Tibial nerve (tissue), 4 donors: Measurements from ENCODE around the gene BNIPL. TPM values are rescaled to one million over a fixed set of nuclear protein-coding genes. Genes with fewer than 3 reads are reported as not detected.

Source experiments
- DNase-seq, 2 donors: peaks; one replicate each; pipeline ENCODE4 v3.0.0-alpha.2; 2019; ENCODE audit warnings: low spot score in 2 of 2
- H3K27ac ChIP-seq, 4 donors: fragments of 200-600 bp; sonication (generic) in 3 of 4; one replicate each; pipeline ENCODE4 v1.5.1; 2017 to 2019; ENCODE audit warnings: mild to moderate bottlenecking in 1 of 4
- H3K27me3 ChIP-seq, 2 donors: fragments of 200-600 bp; sonication (generic) in 1 of 2; one replicate each; pipeline versions ENCODE4 v1.5.1 to v1.6.0; 2017 to 2019
- H3K36me3 ChIP-seq, 3 donors: fragments of 200-600 bp; sonication (generic); one replicate each; pipeline ENCODE4 v1.5.1; 2018 to 2019
- H3K4me1 ChIP-seq, 4 donors: fragments of 200-600 bp; sonication (generic) in 3 of 4; one replicate each; pipeline ENCODE4 v1.5.1; 2017 to 2019
- H3K4me3 ChIP-seq, 4 donors: fragments of 200-600 bp; sonication (generic) in 3 of 4; one replicate each; pipeline ENCODE4 v1.5.1; 2017 to 2019; ENCODE audit warnings: mild to moderate bottlenecking in 1 of 4, moderate library complexity in 1 of 4
- H3K9me3 ChIP-seq, 4 donors: fragments of 200-600 bp; sonication (generic) in 3 of 4; one replicate each; pipeline ENCODE4 v1.5.1; 2017 to 2019
- CTCF ChIP-seq, 5 experiments: fragments of 200-600 bp in 3 of 5; fragments of 450-650 bp in 2 of 5; sonication (generic) in 3 of 5; IDR thresholded peaks; one replicate each; pipeline ENCODE4 v1.5.1; 2016 to 2019; ENCODE audit warnings: antibody characterized with exemption in 5 of 5, mild to moderate bottlenecking in 3 of 5, moderate library complexity in 2 of 5
- EP300 ChIP-seq, 2 donors: sonication (generic); formaldehyde crosslinking; IDR thresholded peaks; one replicate each; pipeline ENCODE4 v1.6.1; 2017; ENCODE audit warnings: antibody characterized with exemption in 2 of 2, mild to moderate bottlenecking in 1 of 2
- POLR2A ChIP-seq, 2 donors: fragments of 450-650 bp; IDR thresholded peaks; one replicate each; pipeline ENCODE4 v1.6.1; 2017; ENCODE audit warnings: antibody characterized with exemption in 2 of 2, mild to moderate bottlenecking in 2 of 2, moderate library complexity in 2 of 2
- WGBS, 2 donors: methylation state at CpG; one replicate each; pipeline ENCODE4 v1.1.5; 2018; 5-methylcytosine and 5-hydroxymethylcytosine counted together
- small RNA-seq: library from RNA; depleted of rRNA; stranded (forward); fragments of <200 nt; gene quantifications from one replicate; pipeline ENCODE3, GENCODE V24; 2016
- total RNA-seq, 4 donors: library from RNA; depleted of rRNA; stranded (reverse); fragments of >200 nt; gene quantifications; one replicate each; pipeline ENCODE4 v1.1.0, GENCODE V29; 2016

The BNIPL gene
- total RNA-seq, 4 donors from 2014 or later = 0.22 to 2.2 (median 1.3) TPM; not detected in 1

DNA sequence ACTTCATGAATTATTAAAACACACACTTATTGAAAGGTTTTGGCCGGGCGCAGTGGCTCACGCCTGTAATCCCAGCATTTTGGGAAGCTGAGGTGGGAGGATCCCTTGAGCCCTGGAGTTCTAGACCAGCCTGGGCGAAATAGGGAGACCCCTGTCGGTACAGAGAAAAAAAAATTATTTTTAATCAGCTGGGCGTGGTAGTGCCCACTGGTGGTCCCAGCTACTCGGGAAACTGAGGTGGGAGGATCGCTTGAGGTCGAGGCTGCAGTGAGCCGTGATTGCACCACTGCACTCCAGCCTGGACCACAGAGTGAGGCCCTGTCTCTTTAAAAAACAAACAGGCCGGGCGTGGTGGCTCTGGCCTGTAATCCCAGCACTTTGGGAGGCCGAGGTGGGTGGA, 35.8 kb downstream of the BNIPL start:
- Histone ChIP-seq H3K4me3 (no peak overlapping the region), H3K4me1 (peaks cover 0 to 17% (median 7%) of the 10 kb centered on the region in 4 donors), H3K9me3 (no peaks in the 10 kb centered on the region), H3K36me3 (peaks cover 0 to 19% (median 0%) of the 10 kb centered on the region in 3 donors), H3K27me3 (no peaks in the 10 kb centered on the region), H3K27ac (peak overlapping the region; percentile 21 to 99 (median 99))
- no peak for TF ChIP-seq POLR2A (IDR thresholded peaks at IDR 0.05)
- TF ChIP-seq CTCF (IDR thresholded peaks at IDR 0.05) = peak in 1 of 5 experiments; percentile 20
- no peak for DNase-seq
- 63 to 64% methylated on average over 13 of the region's 13 CpGs for WGBS, 2 donors

- TF ChIP-seq POLR2A (IDR thresholded peaks at IDR 0.05) (no peak), CTCF (IDR thresholded peaks at IDR 0.05) (no peak), EP300 (IDR thresholded peaks at IDR 0.05) (no peak)
- H3K4me1 ChIP-seq = no peaks in the 10 kb centered on the region
- DNase-seq = no peak
- no peak overlapping the region for H3K4me3 ChIP-seq
- no peaks in the 10 kb centered on the region for H3K9me3 ChIP-seq
- no peaks in the 10 kb centered on the region for H3K27me3 ChIP-seq
- no peak overlapping the region for H3K27ac ChIP-seq
- peaks cover 0 to 39% (median 0%) of the 10 kb centered on the region in 3 donors for H3K36me3 ChIP-seq
- 72 to 74% methylated on average over 4 of the region's 4 CpGs for WGBS, 2 donors
These were observed 49.7 kb downstream of the BNIPL start for GRCh38 chr1:151085953-151086559.

Small RNA genes within 50 kb of the gene (small RNA-seq; reads per million reads assigned to genes)
- gene RNU6-884P = not detected

Other genes with a start within 250 kb of the BNIPL start
- gene CTSK, start 228.3 kb upstream of the BNIPL start, total RNA-seq = 10 to 100 TPM; 42.0 to 87.9 (median 45.5) TPM
- 10 to 100 TPM; 56.6 to 67.4 (median 58.6) TPM for gene ARNT, start 160.0 kb upstream of the BNIPL start, total RNA-seq
- not detected for gene CTXND2, start 149.4 kb upstream of the BNIPL start, total RNA-seq
- gene SETDB1, start 110.2 kb upstream of the BNIPL start, total RNA-seq = 10 to 100 TPM; 30.6 to 42.9 (median 35.3) TPM
- 100 to 1,000 TPM; 137 to 168 (median 140) TPM for gene CERS2, start 61.8 kb upstream of the BNIPL start, total RNA-seq
- gene ANXA9, start 54.3 kb upstream of the BNIPL start, total RNA-seq = 10 to 100 TPM in 2 of 4 donors, 1 to 10 TPM in 2; 2.1 to 12.2 (median 7.8) TPM
- 10 to 100 TPM; 45.5 to 63.2 (median 49.5) TPM for gene MINDY1, start 29.7 kb upstream of the BNIPL start, total RNA-seq
- gene PRUNE1, start 28.1 kb upstream of the BNIPL start, total RNA-seq = 10 to 100 TPM; 22.0 to 40.4 (median 28.5) TPM
- gene C1orf56, start 11.2 kb downstream of the BNIPL start, total RNA-seq = 1 to 10 TPM; 5.0 to 9.6 (median 6.5) TPM
- 10 to 100 TPM; 72.4 to 87.4 (median 80.8) TPM for gene CDC42SE1, start 23.0 kb downstream of the BNIPL start, total RNA-seq
- gene MLLT11, start 23.8 kb downstream of the BNIPL start, total RNA-seq = 1 to 10 TPM; 1.2 to 2.7 (median 2.0) TPM
- 10 to 100 TPM; 17.4 to 43.1 (median 22.3) TPM for gene GABPB2, start 34.2 kb downstream of the BNIPL start, total RNA-seq
- 10 to 100 TPM; 15.5 to 28.7 (median 18.7) TPM for gene SEMA6C, start 110.0 kb downstream of the BNIPL start, total RNA-seq
- 10 to 100 TPM in 1 of 4 donors, 1 to 10 TPM in 3; 4.4 to 12.9 (median 8.6) TPM for gene TNFAIP8L2, start 120.1 kb downstream of the BNIPL start, total RNA-seq
- 10 to 100 TPM; 10.1 to 16.5 (median 13.8) TPM for gene LYSMD1, start 129.3 kb downstream of the BNIPL start, total RNA-seq
- 10 to 100 TPM; 20.5 to 42.6 (median 31.2) TPM for gene SCNM1, start 129.6 kb downstream of the BNIPL start, total RNA-seq
- gene TMOD4, start 139.4 kb downstream of the BNIPL start, total RNA-seq = 1 to 10 TPM in 2 of 4 donors, not detected in 2; 1.1 to 4.8 TPM
- gene VPS72, start 153.6 kb downstream of the BNIPL start, total RNA-seq = 10 to 100 TPM; 24.5 to 35.5 (median 31.0) TPM
- gene PIP5K1A, start 162.0 kb downstream of the BNIPL start, total RNA-seq = 10 to 100 TPM; 52.6 to 89.0 (median 62.4) TPM
- 100 to 1,000 TPM; 112 to 153 (median 120) TPM for gene PSMD4, start 218.1 kb downstream of the BNIPL start, total RNA-seq
- 10 to 100 TPM; 21.1 to 35.3 (median 27.1) TPM for gene ZNF687, start 245.7 kb downstream of the BNIPL start, total RNA-seq